Colonic mucosa (tissue), 4 donors: Measurements from ENCODE around the gene ENKD1. TPM values are rescaled to one million over a fixed set of nuclear protein-coding genes. Genes with fewer than 3 reads are reported as not detected.

Experiments used
- DNase-seq: peaks from one replicate; pipeline ENCODE4 v3.0.0-alpha.2; 2020
- H3K27ac ChIP-seq: fragments of 200-600 bp; one replicate; pipeline ENCODE4 v1.8.0; 2021
- H3K27me3 ChIP-seq: fragments of 200-600 bp; one replicate; pipeline ENCODE4 v1.8.0; 2021
- H3K36me3 ChIP-seq: fragments of 200-600 bp; one replicate; pipeline ENCODE4 v1.8.0; 2021
- H3K4me1 ChIP-seq: fragments of 200-600 bp; one replicate; pipeline ENCODE4 v1.8.0; 2021; ENCODE audit warnings: mild to moderate bottlenecking
- H3K4me3 ChIP-seq: fragments of 200-600 bp; one replicate; pipeline ENCODE4 v1.8.0; 2021
- H3K9ac ChIP-seq, 2 donors: one replicate each; pipeline ENCODE4 v1.7.0; 2013; ENCODE audit warnings: control low read depth in 2 of 2, low read depth in 2 of 2, low read length in 2 of 2
- H3K9me3 ChIP-seq: fragments of 200-600 bp; one replicate; pipeline ENCODE4 v1.8.0; 2021
- CTCF ChIP-seq: fragments of 200-600 bp; IDR thresholded peaks from one replicate; pipeline ENCODE4 v1.8.0; 2022; ENCODE audit warnings: antibody characterized with exemption, mild to moderate bottlenecking
- intact Hi-C: fragments of 100-400 bp; cut with DNase I; formaldehyde crosslinking; loops from one replicate; pipeline ENCODE4 v1.14.1; 2022
- total RNA-seq, 2 donors: library from RNA; stranded (reverse); fragmentation: NEBNext Ultra II Directional in 1 of 2; extraction: Animal tissue kit (Norgen Biotek cat#: 25700) in 1 of 2; gene quantifications; one replicate each; pipeline ENCODE4 v1.2.1, GENCODE V29; 2021
- donor health status: healthy.
- donor health status: DM: no; HTN: no; CAD: no.
- donor health status: DM: no; HTN: no; CAD: no.

Gene ENKD1
- total RNA-seq, 2 donors from 2014 or later = 9.1 to 13.0 TPM

- Histone ChIP-seq H3K4me3 (no peak overlapping the region), H3K27ac (peak overlapping the region; percentile 70), H3K27me3 (no peaks in the 10 kb centered on the region), H3K9ac (peak overlapping the region in 1 of 2 donors; percentile 6), H3K36me3 (no peaks in the 10 kb centered on the region), H3K9me3 (no peaks in the 10 kb centered on the region), H3K4me1 (peaks cover 24% of the 10 kb centered on the region)
- intact Hi-C loops = loop anchor here (10.0 kb wide), 1 partner anchor 144 kb away; the partner anchor contains the start of gene RIPOR1
- no peak for DNase-seq
- no peak for TF ChIP-seq CTCF
Measured at GRCh38 chr16:67668495-67669157, 2.1 kb upstream of the ENKD1 start.

- DNase-seq = peak; percentile 84
- Histone ChIP-seq H3K9ac (peak overlapping the region; percentile 6 to 55), H3K4me3 (peak overlapping the region; percentile 88), H3K9me3 (no peaks in the 10 kb centered on the region), H3K4me1 (peaks cover 19% of the 10 kb centered on the region), H3K36me3 (no peaks in the 10 kb centered on the region), H3K27me3 (no peaks in the 10 kb centered on the region), H3K27ac (peak overlapping the region; percentile 70)
- intact Hi-C loops = loop anchor here (10.0 kb wide), 1 partner anchor 143 kb away; the partner anchor contains the start of gene RIPOR1
- peak; percentile 90 for TF ChIP-seq CTCF
Measured at GRCh38 chr16:67667817-67668494, 1.4 kb upstream of the ENKD1 start.

GRCh38 chr16:67667453-67667816, 885 bp upstream of the ENKD1 start:
- DNase-seq = no peak
- H3K27me3 ChIP-seq = no peaks in the 10 kb centered on the region
- H3K27ac ChIP-seq = peak overlapping the region; percentile 70
- H3K4me1 ChIP-seq = peaks cover 13% of the 10 kb centered on the region
- TF ChIP-seq CTCF = no peak
- intact Hi-C loops = loop anchor here (10.0 kb wide), 1 partner anchor 143 kb away; the partner anchor contains the start of gene RIPOR1
- H3K4me3 ChIP-seq = peak overlapping the region; percentile 88
- H3K36me3 ChIP-seq = no peaks in the 10 kb centered on the region
- peak overlapping the region in 1 of 2 donors; percentile 55 for H3K9ac ChIP-seq
- no peaks in the 10 kb centered on the region for H3K9me3 ChIP-seq

GRCh38 chr16:67666032-67666551, 458 bp downstream of the ENKD1 start:
- H3K4me1 ChIP-seq = peaks cover 16% of the 10 kb centered on the region
- peak overlapping the region; percentile 70 for H3K27ac ChIP-seq
- no peaks in the 10 kb centered on the region for H3K9me3 ChIP-seq
- no peaks in the 10 kb centered on the region for H3K27me3 ChIP-seq
- H3K4me3 ChIP-seq = peak overlapping the region; percentile 88
- no peak for DNase-seq
- H3K9ac ChIP-seq = peak overlapping the region; percentile 43 to 66
- H3K36me3 ChIP-seq = no peaks in the 10 kb centered on the region
- intact Hi-C loops = loop anchor here (10.0 kb wide), 1 partner anchor 141 kb away; the partner anchor contains the start of gene RIPOR1
- TF ChIP-seq CTCF = no peak

GRCh38 chr16:67665598-67665997, 952 bp downstream of the ENKD1 start:
- TF ChIP-seq CTCF = no peak
- Histone ChIP-seq H3K4me1 (peaks cover 17% of the 10 kb centered on the region), H3K9ac (peak overlapping the region; percentile 43 to 66), H3K27me3 (no peaks in the 10 kb centered on the region), H3K4me3 (peak overlapping the region; percentile 88), H3K9me3 (no peaks in the 10 kb centered on the region), H3K36me3 (no peaks in the 10 kb centered on the region), H3K27ac (no peak overlapping the region)
- intact Hi-C loops = loop anchor here (10.0 kb wide), 1 partner anchor 141 kb away; the partner anchor contains the start of gene RIPOR1
- DNase-seq = no peak
